Prostate gland (tissue), 2 donors: ENCODE measurements around the gene OSBPL3. TPM values are rescaled to one million over a fixed set of nuclear protein-coding genes. Genes with fewer than 3 reads are reported as not detected.

Experiments used
- DNase-seq: peaks from one replicate; pipeline ENCODE4 v3.0.0-alpha.2; 2019; ENCODE audit warnings: low spot score
- H3K27ac ChIP-seq, 2 donors: fragments of 200-600 bp; sonication (generic); 2 replicates each; pipeline ENCODE4 v1.5.1; 2017 to 2019
- H3K27me3 ChIP-seq: fragments of 200-600 bp; sonication (generic); replicated peaks from 2 replicates; pipeline ENCODE4 v1.5.1; 2019; ENCODE audit not compliant: insufficient read depth
- H3K36me3 ChIP-seq, 2 donors: fragments of 200-600 bp; sonication (generic); 1 replicate in 1 of 2; 2 replicates in 1 of 2; pipeline versions ENCODE4 v1.5.1 to v1.8.1; 2017 to 2019
- H3K4me1 ChIP-seq: fragments of 200-600 bp; sonication (generic); replicated peaks from 2 replicates; pipeline ENCODE4 v1.5.1; 2019
- H3K4me3 ChIP-seq, 2 donors: fragments of 200-600 bp; sonication (generic); 2 replicates each; pipeline ENCODE4 v1.5.1; 2017 to 2019
- H3K9me3 ChIP-seq: fragments of 200-600 bp; sonication (generic); 2 replicates; pipeline ENCODE4 v1.5.1; 2017
- CTCF ChIP-seq, 4 experiments: fragments of 200-600 bp in 2 of 4; fragments of 450-650 bp in 2 of 4; sonication (generic) in 2 of 4; IDR thresholded peaks; 1 replicate in 3 of 4; 2 replicates in 1 of 4; pipeline ENCODE4 v1.5.1; 2016 to 2019; ENCODE audit warnings: antibody characterized with exemption in 4 of 4, mild to moderate bottlenecking in 2 of 4, moderate library complexity in 2 of 4
- POLR2A ChIP-seq: fragments of 450-650 bp; IDR thresholded peaks from one replicate; pipeline ENCODE4 v1.6.1; 2016; ENCODE audit warnings: antibody characterized with exemption, mild to moderate bottlenecking
- POLR2AphosphoS5 ChIP-seq: sonication (generic); formaldehyde crosslinking; IDR thresholded peaks from one replicate; pipeline ENCODE4 v1.6.1; 2017; ENCODE audit warnings: antibody characterized with exemption
- whole genome bisulfite sequencing: methylation state at CpG from one replicate; pipeline ENCODE4 v1.1.5; 2018; 5-methylcytosine and 5-hydroxymethylcytosine counted together
- intact Hi-C: fragments of 100-400 bp; cut with DNase I; formaldehyde crosslinking; loops from one replicate; pipeline ENCODE4 v1.14.2; 2022
- total RNA-seq, 2 donors: library from RNA; depleted of rRNA; stranded (reverse); fragments of >200 nt; gene quantifications; one replicate each; pipeline ENCODE4 v1.1.0, GENCODE V29; 2016

Gene OSBPL3
- total RNA-seq, 2 donors from 2014 or later: 3.1 to 6.3 TPM

GRCh38 chr7:24910551-24911212, 69.3 kb downstream of the OSBPL3 start:
- intact Hi-C loops: no loop called here
- 82% methylated on average over 4 of the region's 4 CpGs for WGBS
- H3K4me1 ChIP-seq: no peaks in the 10 kb centered on the region

GRCh38 chr7:24908727-24909126, 71.3 kb downstream of the OSBPL3 start:
- intact Hi-C loops: no loop called here
- Histone ChIP-seq H3K4me1 (no peaks in the 10 kb centered on the region), H3K9me3 (no peaks in the 10 kb centered on the region), H3K27me3 (no peaks in the 10 kb centered on the region), H3K4me3 (no peak overlapping the region), H3K36me3 (no peaks in the 10 kb centered on the region), H3K27ac (no peak overlapping the region)
- no peak for DNase-seq
- TF ChIP-seq POLR2A (no peak), CTCF (IDR thresholded peaks at IDR 0.05) (no peak), POLR2AphosphoS5 (no peak)
- WGBS: 74% methylated on average over 4 of the region's 4 CpGs

More at GRCh38 chr7:24910551-24911212, 69.3 kb downstream of the OSBPL3 start:
- H3K27me3 ChIP-seq: no peaks in the 10 kb centered on the region
- no peak overlapping the region for H3K4me3 ChIP-seq
- TF ChIP-seq POLR2AphosphoS5 (no peak), CTCF (IDR thresholded peaks at IDR 0.05) (no peak), POLR2A (no peak)
- no peak for DNase-seq
- no peaks in the 10 kb centered on the region for H3K9me3 ChIP-seq
- no peak overlapping the region for H3K27ac ChIP-seq
- H3K36me3 ChIP-seq: no peaks in the 10 kb centered on the region

GRCh38 chr7:24908166-24908565, 71.8 kb downstream of the OSBPL3 start:
- no peak overlapping the region for H3K4me3 ChIP-seq
- no peaks in the 10 kb centered on the region for H3K9me3 ChIP-seq
- intact Hi-C loops: no loop called here
- TF ChIP-seq POLR2AphosphoS5 (no peak), CTCF (IDR thresholded peaks at IDR 0.05) (no peak), POLR2A (no peak)
- H3K27ac ChIP-seq: no peak overlapping the region
- 74% methylated on average over 3 of the region's 3 CpGs for WGBS
- DNase-seq: no peak
- H3K27me3 ChIP-seq: no peaks in the 10 kb centered on the region
- H3K36me3 ChIP-seq: no peaks in the 10 kb centered on the region
- H3K4me1 ChIP-seq: no peaks in the 10 kb centered on the region

- H3K4me1 ChIP-seq: no peaks in the 10 kb centered on the region
- TF ChIP-seq POLR2A (no peak), CTCF (IDR thresholded peaks at IDR 0.05) (no peak), POLR2AphosphoS5 (no peak)
- intact Hi-C loops: no loop called here
- no peak overlapping the region for H3K4me3 ChIP-seq
- H3K9me3 ChIP-seq: no peaks in the 10 kb centered on the region
- no peaks in the 10 kb centered on the region for H3K27me3 ChIP-seq
- H3K36me3 ChIP-seq: no peaks in the 10 kb centered on the region
- 84% methylated on average over 7 of the region's 7 CpGs for WGBS
- H3K27ac ChIP-seq: no peak overlapping the region
- DNase-seq: no peak
Measured at GRCh38 chr7:24907311-24907886, 72.6 kb downstream of the OSBPL3 start.
